Measurements from ENCODE around the gene MEGF6. TPM values are rescaled to one million over a fixed set of nuclear protein-coding genes. Genes with fewer than 3 reads are reported as not detected.

MEGF6 gene
- total RNA-seq, 2 donors from 2014 or later, result 22.4 to 24.9 TPM

DNA sequence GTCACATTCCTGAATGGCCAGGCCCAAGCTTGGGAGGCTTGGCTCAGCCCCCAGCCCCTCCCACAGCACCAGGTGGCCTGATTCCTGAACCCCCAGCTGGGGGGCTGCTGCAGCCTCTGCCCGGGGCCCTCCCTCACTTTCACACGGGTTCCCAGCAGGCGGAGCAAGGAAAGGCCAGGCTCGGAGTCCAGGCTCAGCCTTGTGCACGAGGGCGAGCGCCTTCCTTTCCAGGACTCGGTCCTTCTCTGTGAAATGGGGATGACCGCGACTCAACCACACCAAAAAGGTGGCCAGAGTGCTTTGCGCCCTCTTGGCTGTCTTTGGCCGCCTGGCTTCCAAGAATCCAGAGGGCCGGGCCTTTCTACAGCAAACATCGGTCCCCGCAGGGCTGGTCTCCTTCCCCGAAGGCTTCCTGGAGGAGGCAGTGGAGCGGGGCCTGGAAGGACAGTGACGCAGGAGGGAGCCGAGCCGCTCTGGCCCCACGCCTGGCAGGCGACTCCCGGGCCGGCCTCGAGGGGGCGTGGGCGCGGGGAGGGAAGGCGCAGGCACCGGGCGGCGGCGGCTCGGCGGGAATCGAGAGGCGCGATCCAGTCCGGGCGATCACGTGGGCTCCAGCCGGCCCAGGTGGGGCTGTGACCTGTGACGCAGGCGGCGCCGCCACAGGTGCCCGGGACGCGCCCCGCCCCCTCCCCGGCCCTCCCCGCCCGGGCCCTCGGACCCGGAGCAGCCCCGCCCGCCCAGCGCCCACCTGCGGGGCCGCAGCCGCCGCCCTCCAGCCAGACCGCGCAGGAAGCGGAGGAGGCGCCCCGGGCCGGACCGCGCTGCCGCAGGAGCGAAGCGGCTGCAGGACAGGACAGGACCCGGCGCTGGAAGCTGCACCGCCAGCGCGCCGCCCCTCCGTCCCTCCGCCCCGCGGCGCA is 157.2 kb downstream of the MEGF6 start, which contains the start of gene ARHGEF16:
TSS of gene ARHGEF16 (plus strand) at position 775 of the 920 bp plus-strand sequence. CDS start 8,420 bp downstream, outside the sequence.
- DNase-seq (peak; percentile 88 to 94 (median 92)), ATAC-seq (peak; percentile 86)
- 7% methylated on average over 58 of the region's 84 CpGs; no CpG with 5 or more reads in 1 of the 2 donors for WGBS, 2 donors
- H3K4me1 ChIP-seq, result peaks cover 35% of the 10 kb centered on the region
- peak within 1 kb of the TSS; percentile 56 to 58 for H3K4me3 ChIP-seq
- no peaks in the 10 kb centered on the region for H3K27me3 ChIP-seq
- no peaks in the 10 kb centered on the region for H3K36me3 ChIP-seq (replicated peaks in 1 of 2; ENCODE audit: insufficient read depth in 1 of 2, low read depth in 2 of 2)
- TF ChIP-seq, protein P1, sequence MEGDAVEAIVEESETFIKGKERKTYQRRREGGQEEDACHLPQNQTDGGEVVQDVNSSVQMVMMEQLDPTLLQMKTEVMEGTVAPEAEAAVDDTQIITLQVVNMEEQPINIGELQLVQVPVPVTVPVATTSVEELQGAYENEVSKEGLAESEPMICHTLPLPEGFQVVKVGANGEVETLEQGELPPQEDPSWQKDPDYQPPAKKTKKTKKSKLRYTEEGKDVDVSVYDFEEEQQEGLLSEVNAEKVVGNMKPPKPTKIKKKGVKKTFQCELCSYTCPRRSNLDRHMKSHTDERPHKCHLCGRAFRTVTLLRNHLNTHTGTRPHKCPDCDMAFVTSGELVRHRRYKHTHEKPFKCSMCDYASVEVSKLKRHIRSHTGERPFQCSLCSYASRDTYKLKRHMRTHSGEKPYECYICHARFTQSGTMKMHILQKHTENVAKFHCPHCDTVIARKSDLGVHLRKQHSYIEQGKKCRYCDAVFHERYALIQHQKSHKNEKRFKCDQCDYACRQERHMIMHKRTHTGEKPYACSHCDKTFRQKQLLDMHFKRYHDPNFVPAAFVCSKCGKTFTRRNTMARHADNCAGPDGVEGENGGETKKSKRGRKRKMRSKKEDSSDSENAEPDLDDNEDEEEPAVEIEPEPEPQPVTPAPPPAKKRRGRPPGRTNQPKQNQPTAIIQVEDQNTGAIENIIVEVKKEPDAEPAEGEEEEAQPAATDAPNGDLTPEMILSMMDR (IDR thresholded peaks at IDR 0.05), result peak; percentile 34 to 81 (median 45)
- TF ChIP-seq POLR2A (IDR thresholded peaks at IDR 0.05), result no peak
- intact Hi-C loops (cut with DNase I), result loop anchor here (5.0 kb wide), 2 partner anchors 33 to 163 kb away; no protein-coding TSS in a partner anchor
- peak within 1 kb of the TSS; percentile 65 to 85 (median 78) for H3K27ac ChIP-seq
- no peaks in the 10 kb centered on the region for H3K9me3 ChIP-seq

DNA sequence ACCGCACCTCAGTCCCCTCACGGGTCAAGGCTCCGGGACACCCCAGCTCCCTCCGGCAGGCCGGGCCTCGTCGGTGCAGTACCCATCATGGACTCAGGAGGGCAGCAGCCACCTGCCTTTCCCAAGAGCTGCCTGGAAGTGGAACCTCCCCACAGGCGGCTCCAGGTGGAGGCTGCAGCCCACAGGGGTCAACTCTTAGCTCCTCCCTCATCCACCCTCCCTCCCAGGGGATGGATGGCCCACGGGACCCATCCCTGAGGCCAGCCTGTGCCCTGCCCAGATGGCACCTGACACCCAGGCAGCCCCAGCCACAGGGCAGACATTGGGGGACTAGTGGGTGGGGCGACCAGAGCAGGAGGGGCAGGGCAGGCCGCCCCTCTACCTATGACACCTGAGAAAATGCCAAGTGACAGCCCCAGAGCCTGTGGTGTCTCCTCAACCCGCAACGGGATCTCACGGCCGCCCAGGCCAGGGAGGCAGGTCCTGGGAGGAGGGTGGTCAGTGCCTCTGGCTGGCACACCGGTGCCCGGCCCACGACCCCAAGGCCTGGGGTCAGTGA is 158.0 kb downstream of the MEGF6 start:
- H3K9me3 ChIP-seq, result no peaks in the 10 kb centered on the region
- peak; percentile 77 to 86 (median 84) for DNase-seq
- peak; percentile 78 for ATAC-seq
- peak overlapping the region in 3 of 4 donors; percentile 74 to 85 (median 82) for H3K27ac ChIP-seq
- no peak for TF ChIP-seq POLR2A (IDR thresholded peaks at IDR 0.05)
- TF ChIP-seq, protein P1 (IDR thresholded peaks at IDR 0.05), result peak; percentile 94 to 98 (median 95)
- H3K4me1 ChIP-seq, result peaks cover 31% of the 10 kb centered on the region
- no peaks in the 10 kb centered on the region for H3K36me3 ChIP-seq (replicated peaks in 1 of 2; ENCODE audit: insufficient read depth in 1 of 2, low read depth in 2 of 2)
- H3K27me3 ChIP-seq, result no peaks in the 10 kb centered on the region
- WGBS, 2 donors, result 13 to 45% methylated on average over 9 to 18 of the region's 18 CpGs
- intact Hi-C loops (cut with DNase I), result loop anchor here (5.0 kb wide), 2 partner anchors 34 to 164 kb away; no protein-coding TSS in a partner anchor
- no peak overlapping the region for H3K4me3 ChIP-seq

DNA sequence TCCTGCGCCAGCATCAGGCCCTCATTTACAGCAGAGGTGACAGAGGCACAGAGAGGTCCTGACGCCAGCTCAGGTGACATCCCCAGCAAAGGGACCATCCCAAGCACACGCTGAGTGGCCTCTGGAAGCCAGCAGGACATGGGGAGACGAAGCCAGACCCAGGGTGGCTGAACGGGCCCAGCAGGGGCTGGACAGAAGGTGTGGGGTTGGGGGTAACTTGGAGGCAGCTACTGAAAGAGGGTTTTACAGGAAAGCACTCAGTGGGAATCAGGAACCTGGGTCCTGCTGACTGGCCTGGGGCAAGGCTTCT is 158.5 kb downstream of the MEGF6 start:
- Histone ChIP-seq H3K9me3 (no peaks in the 10 kb centered on the region), H3K27me3 (no peaks in the 10 kb centered on the region), H3K27ac (no peak overlapping the region), H3K36me3 (replicated peaks in 1 of 2; ENCODE audit: insufficient read depth in 1 of 2, low read depth in 2 of 2) (no peaks in the 10 kb centered on the region), H3K4me1 (peaks cover 31% of the 10 kb centered on the region), H3K4me3 (no peak overlapping the region)
- ATAC-seq, result no peak
- 32 to 41% methylated on average over 3 to 5 of the region's 5 CpGs for WGBS, 2 donors
- TF ChIP-seq, protein P1 (IDR thresholded peaks at IDR 0.05), result no peak
- no peak for TF ChIP-seq POLR2A (IDR thresholded peaks at IDR 0.05)
- intact Hi-C loops (cut with DNase I), result loop anchor here (5.0 kb wide), 2 partner anchors 34 to 164 kb away; no protein-coding TSS in a partner anchor
- no peak for DNase-seq

DNA sequence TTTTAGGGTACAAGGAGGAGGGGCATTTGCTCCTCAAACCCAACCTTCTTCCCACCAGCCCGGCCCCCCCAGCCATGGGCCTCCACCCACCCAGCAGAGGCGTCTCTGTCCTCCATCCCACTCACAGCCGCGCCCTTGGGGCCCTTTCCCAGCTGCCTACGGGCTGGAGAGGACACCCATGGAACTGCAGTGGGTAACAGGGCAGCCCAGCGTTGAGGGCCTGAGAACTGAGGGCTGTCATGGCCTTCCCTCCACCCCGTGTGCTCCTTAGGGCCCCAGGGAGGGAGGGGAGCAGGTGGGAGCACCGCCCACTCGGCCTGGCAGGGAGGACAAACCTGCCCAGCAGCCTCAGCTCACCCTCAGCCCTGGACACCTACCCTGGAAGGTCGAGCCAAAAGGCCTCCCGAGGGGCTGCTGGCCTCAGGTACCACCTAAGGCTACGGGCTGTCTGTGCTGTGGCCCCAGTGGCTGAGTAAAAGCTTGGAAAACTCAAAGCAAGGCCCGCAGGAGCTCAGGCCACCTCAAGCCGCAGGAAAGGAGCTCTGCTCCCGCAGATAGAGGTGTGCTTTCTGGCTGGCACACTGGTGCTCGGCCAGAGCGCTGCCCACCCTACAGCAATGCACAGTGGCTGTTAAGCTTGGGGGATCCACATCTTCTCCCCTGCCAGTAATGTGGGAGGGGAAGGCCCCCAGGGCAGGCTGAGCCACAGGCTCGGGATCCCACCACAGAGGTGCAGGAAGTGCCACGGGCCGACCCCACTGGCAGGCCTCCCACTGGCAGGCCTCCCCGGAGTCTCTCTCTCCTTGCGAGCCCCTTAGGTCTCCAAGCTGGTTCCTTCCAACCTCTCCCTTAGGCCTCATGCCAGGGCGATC is 159.1 kb downstream of the MEGF6 start:
- WGBS, 2 donors, result 17 to 51% methylated on average over 1 to 23 of the region's 23 CpGs
- no peak for DNase-seq
- peaks cover 31% of the 10 kb centered on the region for H3K4me1 ChIP-seq
- no peak for TF ChIP-seq POLR2A (IDR thresholded peaks at IDR 0.05)
- TF ChIP-seq, protein P1 (IDR thresholded peaks at IDR 0.05), result no peak
- H3K27me3 ChIP-seq, result no peaks in the 10 kb centered on the region
- H3K36me3 ChIP-seq (replicated peaks in 1 of 2; ENCODE audit: insufficient read depth in 1 of 2, low read depth in 2 of 2), result no peaks in the 10 kb centered on the region
- no peaks in the 10 kb centered on the region for H3K9me3 ChIP-seq
- no peak for ATAC-seq
- no peak overlapping the region for H3K27ac ChIP-seq
- intact Hi-C loops (cut with DNase I), result loop anchor here (5.0 kb wide), 2 partner anchors 35 to 165 kb away; no protein-coding TSS in a partner anchor
- H3K4me3 ChIP-seq, result no peak overlapping the region

All from body of pancreas (tissue), 4 donors.